ENCODE measurements around the gene ITGA7. TPM values are rescaled to one million over a fixed set of nuclear protein-coding genes. Genes with fewer than 3 reads are reported as not detected.
A peak's percentile ranks its signal among the peaks of the same experiment; 100 is the strongest.

ITGA7 gene
- total RNA-seq, 8 experiments from 2014 or later, result 0.92 to 26.2 (median 12.3) TPM

DNA sequence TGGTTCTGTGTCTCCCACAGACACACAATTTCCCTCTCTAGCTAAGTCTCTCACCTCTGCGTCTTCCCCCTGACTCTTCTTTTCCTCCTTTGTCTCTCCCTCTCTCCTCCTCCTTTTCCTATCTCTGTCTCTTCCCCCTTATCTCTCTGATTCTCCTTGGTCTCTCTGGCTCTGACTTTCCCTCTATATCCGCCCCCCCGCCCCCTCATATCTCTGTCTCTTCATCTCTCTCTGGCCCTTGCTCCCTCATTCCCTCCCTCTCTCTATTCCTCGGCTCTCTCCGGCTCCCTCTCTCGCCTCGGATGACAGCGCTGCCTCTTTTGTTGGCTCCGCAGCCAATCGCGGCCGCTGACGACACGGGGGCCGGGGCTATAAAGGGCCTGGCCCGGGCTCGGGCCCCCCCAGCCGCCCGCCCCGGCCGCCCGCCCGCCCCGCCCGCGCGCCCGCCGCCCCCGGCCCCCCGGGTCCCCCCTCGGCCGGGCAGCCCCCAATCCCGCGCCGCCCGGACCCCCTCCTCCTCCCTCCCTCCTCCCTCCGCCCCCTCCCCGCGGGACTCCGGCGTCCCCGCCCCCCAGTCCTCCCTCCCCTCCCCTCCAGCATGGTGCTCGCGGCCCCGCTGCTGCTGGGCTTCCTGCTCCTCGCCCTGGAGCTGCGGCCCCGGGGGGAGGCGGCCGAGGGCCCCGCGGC is 35.2 kb upstream of the ITGA7 start, which contains the start of gene GDF11:
Gene GDF11, plus strand, starts transcription at position 404 of the 687 bp plus-strand sequence. Its CDS starts 195 bp downstream, at position 599.
- in situ Hi-C loops (cut with MboI; ENCODE audit: low pct_unique_long_range_greater_than_20kb in 2 of 9, low sequenced_read_pairs in 9 of 9, unreplicated experiment in 9 of 9), result loop anchor here in 4 of 9 experiments (10.0 to 25.0 kb wide), 3 partner anchors 52 to 294 kb away; partner anchors contain the start of genes DGKA (in 3 of the 4), PYM1 (in 3 of the 4) and RPS26 (in 2 of the 4)
- WGBS, 10 experiments, result 0 to 4% (median 0%) methylated on average over 1 to 4 of the region's 53 CpGs; no CpG with 5 or more reads in 6 of the 10 experiments
- Histone ChIP-seq H3K27ac (peak within 1 kb of the TSS; percentile 86 to 96), H3K4me3 (peak within 1 kb of the TSS; percentile 53 to 93 (median 65)), H3K4me1 (replicated peaks in 1 of 2) (peaks cover 24 to 33% of the 10 kb centered on the region in 2 donors)
- ATAC-seq (replicated peaks in 6 of 8), result peak; percentile 62 to 76 (median 66)

DNA sequence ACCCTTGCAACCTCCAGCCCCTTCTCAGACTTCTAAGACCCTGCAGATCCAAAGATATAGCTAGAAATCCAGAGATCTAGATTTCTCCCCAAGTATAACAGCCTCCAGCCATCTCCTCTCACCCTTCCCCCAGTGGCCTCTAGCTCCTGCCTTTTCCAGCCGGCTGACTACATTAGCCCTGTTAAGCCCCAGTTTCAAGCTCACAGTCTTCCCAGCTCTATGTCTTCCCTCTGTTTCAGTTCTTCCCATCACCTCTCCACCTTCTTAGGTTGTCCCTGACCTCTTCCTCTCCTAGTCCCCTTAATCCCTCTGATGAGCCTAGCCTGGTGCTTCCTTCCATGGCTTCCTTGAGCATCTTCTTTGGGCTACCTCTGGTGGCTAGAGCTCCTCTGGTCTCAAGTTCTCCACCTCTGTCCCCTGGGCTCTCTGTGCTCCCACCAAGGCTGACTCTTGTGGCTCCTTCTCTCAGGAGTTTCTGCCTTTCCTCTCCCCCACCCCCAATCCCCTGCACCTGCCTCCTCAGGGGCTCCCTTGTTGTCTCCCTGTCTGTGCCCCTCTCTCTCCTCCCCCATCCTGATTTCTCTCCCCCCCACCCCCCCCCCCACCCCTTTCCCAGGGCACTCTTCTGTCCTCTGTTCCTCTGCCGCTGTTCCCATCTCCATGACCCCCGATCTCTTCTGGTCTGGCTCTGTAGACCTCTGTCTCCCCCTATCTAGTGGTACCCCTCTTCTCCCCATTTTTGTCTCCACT is 34.4 kb upstream of the ITGA7 start:
- in situ Hi-C loops (cut with MboI; ENCODE audit: low pct_unique_long_range_greater_than_20kb in 2 of 9, low sequenced_read_pairs in 9 of 9, unreplicated experiment in 9 of 9), result loop anchor here in 4 of 9 experiments (10.0 to 25.0 kb wide), 3 partner anchors 53 to 295 kb away; partner anchors contain the start of genes DGKA (in 3 of the 4), PYM1 (in 3 of the 4) and RPS26 (in 2 of the 4)
- Histone ChIP-seq H3K4me3 (peak overlapping the region; percentile 53 to 93 (median 65)), H3K27ac (peak overlapping the region; percentile 86 to 96), H3K4me1 (replicated peaks in 1 of 2) (peaks cover 16 to 36% of the 10 kb centered on the region in 2 donors)
- 0 to 40% (median 20%) methylated on average over 1 of the region's 3 CpGs; no CpG with 5 or more reads in 5 of the 10 experiments for WGBS, 10 experiments
- no peak for ATAC-seq (replicated peaks in 6 of 8)

DNA sequence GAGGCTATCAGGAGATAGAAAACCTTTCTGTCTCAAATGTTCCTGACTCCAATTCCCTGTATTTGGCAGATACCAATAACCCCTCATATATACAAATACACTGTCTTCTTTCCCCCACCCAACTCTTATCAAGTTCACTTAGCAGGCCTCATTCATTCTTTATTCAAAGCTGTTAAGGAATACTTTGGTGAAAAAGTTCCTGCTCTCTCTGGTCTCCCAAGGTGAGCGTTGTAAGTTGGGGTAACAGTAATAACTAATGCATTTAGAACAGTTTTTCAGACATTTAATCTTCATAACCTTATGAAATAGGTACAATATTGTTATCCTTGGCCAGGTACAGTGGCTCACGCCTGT is 31.3 kb upstream of the ITGA7 start:
- 80 to 100% (median 100%) methylated on average over 1 to 2 of the region's 2 CpGs; no CpG with 5 or more reads in 3 of the 10 experiments for WGBS, 10 experiments
- Histone ChIP-seq H3K27ac (no peak overlapping the region), H3K4me1 (replicated peaks in 1 of 2) (peaks cover 6 to 19% of the 10 kb centered on the region in 2 donors), H3K4me3 (peak overlapping the region; percentile 33 to 54 (median 37))
- ATAC-seq (replicated peaks in 6 of 8), result no peak
- in situ Hi-C loops (cut with MboI; ENCODE audit: low pct_unique_long_range_greater_than_20kb in 2 of 9, low sequenced_read_pairs in 9 of 9, unreplicated experiment in 9 of 9), result loop anchor here in 5 of 9 experiments (10.0 to 25.0 kb wide), 3 partner anchors 198 to 298 kb away; partner anchors contain the start of genes DGKA (in 3 of the 5), PYM1 (in 3 of the 5) and RPS26 (in 2 of the 5)

DNA sequence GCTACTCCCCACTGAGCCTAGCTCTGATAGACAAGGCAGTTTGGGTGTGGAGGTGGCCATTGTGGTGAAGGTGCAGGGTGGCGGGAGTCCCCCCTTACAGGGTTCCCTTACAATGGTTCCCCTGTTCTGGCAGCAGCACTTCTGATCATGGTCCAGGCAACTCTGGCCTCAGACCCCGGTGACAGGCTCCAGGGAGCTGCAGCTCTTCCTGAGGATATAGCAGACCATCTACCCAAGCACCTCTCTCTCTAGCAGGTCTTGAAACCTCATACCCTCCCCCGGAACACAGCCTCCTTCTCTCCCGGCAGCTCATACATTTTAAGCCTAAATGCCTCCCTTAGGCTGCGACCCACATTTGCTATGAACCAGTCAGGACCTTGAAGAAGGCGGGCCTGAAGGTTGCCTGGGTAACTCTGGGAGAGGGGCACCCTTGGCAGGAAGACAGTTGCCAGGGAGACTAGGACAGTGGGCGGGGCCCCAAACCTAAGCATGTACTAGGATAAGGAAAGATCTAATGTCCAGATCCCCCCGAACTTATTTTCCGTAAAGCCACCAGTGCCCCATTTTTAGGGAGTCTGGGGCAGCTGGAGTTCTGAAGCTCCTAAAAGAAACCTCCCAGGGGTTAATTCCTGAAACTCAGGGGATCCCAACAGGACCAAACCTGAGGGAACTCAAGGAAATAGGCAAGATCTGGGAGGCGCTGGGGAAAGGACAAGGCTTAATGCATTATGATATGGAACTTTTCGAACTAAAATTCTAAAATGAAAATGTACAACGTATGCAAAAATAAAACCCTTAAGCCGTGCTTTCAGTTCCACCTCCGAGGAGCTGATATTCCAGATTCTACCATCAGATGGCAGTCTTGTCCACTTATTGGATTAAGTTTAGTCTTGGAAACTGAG is 30.7 kb upstream of the ITGA7 start:
- in situ Hi-C loops (cut with MboI; ENCODE audit: low pct_unique_long_range_greater_than_20kb in 2 of 9, low sequenced_read_pairs in 9 of 9, unreplicated experiment in 9 of 9), result loop anchor here in 5 of 9 experiments (10.0 to 25.0 kb wide), 3 partner anchors 199 to 299 kb away; partner anchors contain the start of genes DGKA (in 3 of the 5), PYM1 (in 3 of the 5) and RPS26 (in 2 of the 5)
- ATAC-seq (replicated peaks in 6 of 8), result peak; percentile 34 to 82 (median 76)

DNA sequence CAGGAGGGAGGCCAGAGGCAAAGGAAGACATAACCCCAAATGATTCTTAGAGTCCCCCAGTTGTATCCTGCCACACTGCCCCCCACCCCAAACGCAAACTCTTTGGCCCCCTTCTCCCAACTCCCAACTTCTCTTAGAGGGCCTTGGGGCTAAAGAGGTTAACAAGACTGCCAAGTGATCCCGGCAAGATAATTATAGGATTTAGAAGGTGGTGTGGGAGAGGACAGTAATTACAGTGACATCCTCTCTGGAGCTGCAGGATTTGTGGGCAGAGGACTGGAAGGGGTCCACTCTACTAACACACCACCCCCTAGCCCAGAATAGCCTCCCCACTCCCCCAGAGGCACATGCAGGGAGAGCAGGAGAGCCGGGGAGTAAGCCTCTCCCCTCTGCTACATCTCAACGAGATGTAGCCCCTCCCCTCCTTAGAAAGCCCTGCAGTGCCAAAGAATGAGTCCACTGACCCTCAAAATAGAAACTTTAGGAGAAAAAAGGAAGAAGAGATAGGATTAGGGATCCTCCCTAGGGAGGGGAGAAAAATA is 29.9 kb upstream of the ITGA7 start:
- Histone ChIP-seq H3K4me3 (peak overlapping the region; percentile 33 to 54 (median 37)), H3K4me1 (replicated peaks in 1 of 2) (peaks cover 6 to 19% of the 10 kb centered on the region in 2 donors), H3K27ac (peak overlapping the region; percentile 76 to 84)
- ATAC-seq (replicated peaks in 6 of 8), result peak; percentile 3 to 63 (median 50)
- in situ Hi-C loops (cut with MboI; ENCODE audit: low pct_unique_long_range_greater_than_20kb in 2 of 9, low sequenced_read_pairs in 9 of 9, unreplicated experiment in 9 of 9), result loop anchor here in 5 of 9 experiments (10.0 to 25.0 kb wide), 3 partner anchors 200 to 300 kb away; partner anchors contain the start of genes DGKA (in 3 of the 5), PYM1 (in 3 of the 5) and RPS26 (in 2 of the 5)
- WGBS, 10 experiments, result 0 to 13% (median 7%) methylated on average over 1 to 3 of the region's 4 CpGs; no CpG with 5 or more reads in 7 of the 10 experiments

More for the DNA sequence above, 30.7 kb upstream of the ITGA7 start:
- Histone ChIP-seq H3K27ac (peak overlapping the region; percentile 76 to 84), H3K4me3 (peak overlapping the region; percentile 33 to 54 (median 37)), H3K4me1 (replicated peaks in 1 of 2) (peaks cover 6 to 19% of the 10 kb centered on the region in 2 donors)
- 0 to 20% (median 0%) methylated on average over 2 to 8 of the region's 14 CpGs for WGBS, 10 experiments

DNA sequence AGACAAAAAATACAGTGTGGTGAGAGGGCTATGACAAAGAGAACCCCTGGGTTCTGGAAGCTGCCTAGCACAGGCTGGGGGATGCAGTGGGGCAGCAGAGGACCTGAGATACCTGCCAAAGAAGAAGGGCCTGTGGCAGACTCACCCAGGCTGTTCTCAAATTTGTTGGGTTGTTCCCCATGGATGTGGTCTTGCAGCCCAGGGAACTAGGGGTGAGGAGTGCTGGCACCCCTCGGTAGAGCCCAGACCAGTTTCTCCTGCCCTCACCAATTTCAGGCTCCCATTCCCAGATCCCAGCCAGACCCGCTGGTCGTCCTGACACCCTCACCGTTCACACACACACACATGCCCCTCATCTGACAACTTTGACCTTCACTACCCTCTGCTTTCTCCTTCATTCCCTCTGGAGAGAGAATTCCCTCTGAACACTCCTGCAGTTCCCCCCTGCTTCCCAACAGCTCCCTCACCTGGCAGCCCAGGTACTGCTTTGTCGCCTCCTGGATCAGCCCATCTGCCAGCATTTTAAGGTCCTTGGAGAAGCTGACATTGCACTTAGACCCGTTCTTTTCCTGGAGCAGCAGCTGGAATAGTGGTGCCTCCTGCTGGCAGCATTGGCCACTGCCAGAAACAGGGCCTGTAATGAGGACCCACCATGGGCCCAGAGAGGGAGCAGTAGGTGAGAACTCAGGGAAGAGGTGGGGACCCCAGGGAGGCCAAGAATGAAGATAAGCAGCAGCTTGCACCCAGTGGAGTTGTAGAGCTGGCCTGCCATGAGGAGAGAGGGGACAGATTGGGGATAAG is 29.3 kb upstream of the ITGA7 start:
- WGBS, 10 experiments, result 0 to 100% (median 40%) methylated on average over 1 to 3 of the region's 6 CpGs; no CpG with 5 or more reads in 1 of the 10 experiments
- Histone ChIP-seq H3K4me1 (replicated peaks in 1 of 2) (peaks cover 4 to 18% of the 10 kb centered on the region in 2 donors), H3K27ac (peak overlapping the region; percentile 76 to 84), H3K4me3 (peak overlapping the region; percentile 33 to 54 (median 37))
- peak; percentile 23 to 69 (median 37) for ATAC-seq (replicated peaks in 6 of 8)
- in situ Hi-C loops (cut with MboI; ENCODE audit: low pct_unique_long_range_greater_than_20kb in 2 of 9, low sequenced_read_pairs in 9 of 9, unreplicated experiment in 9 of 9), result loop anchor here in 5 of 9 experiments (10.0 to 25.0 kb wide), 3 partner anchors 200 to 300 kb away; partner anchors contain the start of genes DGKA (in 3 of the 5), PYM1 (in 3 of the 5) and RPS26 (in 2 of the 5)

DNA sequence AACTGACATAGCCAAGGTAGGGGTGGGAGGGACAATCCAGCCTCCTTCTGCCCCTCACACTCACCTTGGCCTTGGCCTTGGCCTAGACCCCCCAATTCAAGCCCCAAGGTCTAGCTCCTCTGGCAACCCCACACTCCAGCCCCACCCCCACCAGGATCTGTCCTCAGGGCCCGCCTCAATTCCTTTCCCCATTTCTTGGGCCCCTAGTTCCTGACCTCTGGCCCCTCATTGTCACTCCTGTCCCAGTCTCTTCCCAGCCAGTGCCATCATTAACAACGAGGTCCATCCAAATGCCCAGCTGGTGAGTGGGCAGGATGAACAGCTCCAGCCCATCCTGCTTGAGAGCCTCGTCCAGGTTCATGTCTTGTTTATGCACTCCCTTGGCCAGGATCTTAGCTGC is 28.4 kb upstream of the ITGA7 start:
- WGBS, 10 experiments, result 20 to 100% (median 63%) methylated on average over 1 to 2 of the region's 3 CpGs; no CpG with 5 or more reads in 6 of the 10 experiments
- H3K4me3 ChIP-seq, result no peak overlapping the region
- no peak overlapping the region for H3K27ac ChIP-seq
- H3K4me1 ChIP-seq (replicated peaks in 1 of 2), result peaks cover 4 to 16% of the 10 kb centered on the region in 2 donors
- in situ Hi-C loops (cut with MboI; ENCODE audit: low pct_unique_long_range_greater_than_20kb in 2 of 9, low sequenced_read_pairs in 9 of 9, unreplicated experiment in 9 of 9), result loop anchor here in 5 of 9 experiments (10.0 to 25.0 kb wide), 3 partner anchors 201 to 301 kb away; partner anchors contain the start of genes DGKA (in 3 of the 5), PYM1 (in 3 of the 5) and RPS26 (in 2 of the 5)
- ATAC-seq (replicated peaks in 6 of 8), result no peak

DNA sequence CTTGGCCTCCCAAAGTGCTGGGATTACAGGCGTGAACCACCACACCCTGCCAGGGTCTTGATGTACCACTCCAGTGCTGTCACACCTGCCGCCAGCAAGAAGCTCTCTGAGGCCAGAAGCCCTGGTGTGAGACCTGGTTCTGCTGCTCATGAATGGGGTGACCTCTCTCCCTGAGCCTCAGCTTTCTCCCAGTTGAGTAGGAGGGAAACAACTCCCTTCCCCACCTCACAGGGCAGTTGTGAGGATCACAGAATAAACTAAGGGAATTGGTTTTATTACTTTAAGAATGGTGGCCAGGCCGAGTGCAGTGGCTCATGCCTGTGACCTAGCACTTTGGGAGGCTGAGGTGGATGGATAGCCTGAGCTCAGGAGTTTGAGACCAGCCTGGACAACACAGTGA is 26.9 kb upstream of the ITGA7 start:
- Histone ChIP-seq H3K27ac (no peak overlapping the region), H3K4me1 (replicated peaks in 1 of 2) (peaks cover 12 to 16% of the 10 kb centered on the region in 2 donors), H3K4me3 (no peak overlapping the region)
- in situ Hi-C loops (cut with MboI; ENCODE audit: low pct_unique_long_range_greater_than_20kb in 2 of 9, low sequenced_read_pairs in 9 of 9, unreplicated experiment in 9 of 9), result loop anchor here in 5 of 9 experiments (10.0 to 25.0 kb wide), 3 partner anchors 203 to 303 kb away; partner anchors contain the start of genes DGKA (in 3 of the 5), PYM1 (in 3 of the 5) and RPS26 (in 2 of the 5)
- WGBS, 10 experiments, result 60 to 100% (median 90%) methylated on average over 1 to 2 of the region's 3 CpGs; no CpG with 5 or more reads in 7 of the 10 experiments
- ATAC-seq (replicated peaks in 6 of 8), result no peak

DNA sequence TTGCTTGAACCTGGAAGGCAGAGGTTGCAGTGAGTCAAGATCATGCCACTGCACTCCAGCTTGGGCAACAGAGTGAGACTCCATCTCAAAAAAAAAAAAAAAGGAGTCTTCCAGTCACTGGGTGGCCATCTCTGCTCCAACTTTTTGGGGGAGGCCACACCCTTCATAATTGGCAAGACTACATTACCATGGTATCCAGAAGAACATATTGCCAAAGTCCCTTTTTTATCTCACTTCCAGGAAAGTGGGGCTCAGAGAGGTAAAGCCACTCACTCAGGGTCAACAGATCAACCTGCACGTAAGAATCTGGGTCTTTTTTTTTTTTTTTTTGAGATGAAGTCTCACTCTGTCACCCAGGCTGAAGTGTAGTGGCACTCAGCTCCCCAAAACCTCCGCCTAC is 26.2 kb upstream of the ITGA7 start:
- in situ Hi-C loops (cut with MboI; ENCODE audit: low pct_unique_long_range_greater_than_20kb in 2 of 9, low sequenced_read_pairs in 9 of 9, unreplicated experiment in 9 of 9), result loop anchor here in 5 of 9 experiments (10.0 to 25.0 kb wide), 3 partner anchors 203 to 303 kb away; partner anchors contain the start of genes DGKA (in 3 of the 5), PYM1 (in 3 of the 5) and RPS26 (in 2 of the 5)
- ATAC-seq (replicated peaks in 6 of 8), result no peak
- WGBS, 10 experiments, result 50 to 100% (median 100%) methylated on average over 1 to 2 of the region's 2 CpGs; no CpG with 5 or more reads in 4 of the 10 experiments

DNA sequence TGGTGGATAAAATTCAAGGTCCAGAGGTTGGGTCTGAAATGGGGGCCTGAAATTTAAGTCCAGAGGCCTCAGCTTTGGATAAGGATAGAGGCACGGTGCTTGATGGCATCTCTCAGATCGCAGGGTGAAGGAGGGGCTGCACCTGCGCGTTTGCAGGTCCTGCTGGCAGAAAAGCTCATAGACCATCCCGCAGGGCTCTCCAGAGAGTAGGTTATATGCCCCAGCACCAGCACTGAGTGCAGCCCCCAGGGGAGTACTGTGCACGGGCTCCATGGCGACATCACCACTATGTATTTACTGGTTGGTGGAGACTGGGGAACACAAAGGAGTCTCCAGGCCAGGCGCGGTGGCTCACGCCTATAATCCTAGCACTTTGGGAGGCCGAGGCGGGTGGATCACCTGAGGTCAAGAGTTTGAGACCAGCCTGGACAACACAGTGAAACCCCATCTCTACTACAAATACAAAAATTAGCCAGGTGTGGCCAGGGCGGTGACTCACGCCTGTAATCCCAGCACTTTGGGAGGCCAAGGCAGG is 25.4 kb upstream of the ITGA7 start:
- ATAC-seq (replicated peaks in 6 of 8), result no peak
- Histone ChIP-seq H3K4me3 (no peak overlapping the region), H3K4me1 (replicated peaks in 1 of 2) (peaks cover 12 to 16% of the 10 kb centered on the region in 2 donors), H3K27ac (no peak overlapping the region)
- WGBS, 10 experiments, result 75 to 100% (median 90%) methylated on average over 1 to 7 of the region's 14 CpGs; no CpG with 5 or more reads in 3 of the 10 experiments
- in situ Hi-C loops (cut with MboI; ENCODE audit: low pct_unique_long_range_greater_than_20kb in 2 of 9, low sequenced_read_pairs in 9 of 9, unreplicated experiment in 9 of 9), result loop anchor here in 5 of 9 experiments (10.0 to 25.0 kb wide), 3 partner anchors 204 to 304 kb away; partner anchors contain the start of genes DGKA (in 3 of the 5), PYM1 (in 3 of the 5) and RPS26 (in 2 of the 5)

More for the DNA sequence above, 26.2 kb upstream of the ITGA7 start:
- peaks cover 12 to 16% of the 10 kb centered on the region in 2 donors for H3K4me1 ChIP-seq (replicated peaks in 1 of 2)
- no peak overlapping the region for H3K4me3 ChIP-seq
- no peak overlapping the region for H3K27ac ChIP-seq
